PC-3 (cell line): ENCODE data around the gene PPP4R1. TPM values are rescaled to one million over a fixed set of nuclear protein-coding genes. Genes with fewer than 3 reads are reported as not detected.

Experiments
- ATAC-seq: fragments of 200-7000 bp; cut with Tn5 transposase; 2 replicates; pipeline ENCODE4 v1.9.1; 2020; ENCODE audit warnings: mild to moderate bottlenecking, moderate library complexity
- BruUV-seq: library from RNA; stranded (reverse); fragments of 400-500 nt; replicated peaks from 2 replicates; lab custom pipeline; 2021; lab: Mats Ljungman, UMichigan
- CTCF ChIA-PET: fragments of 300-600 bp; sonication (Branson Sonifier 250); formaldehyde crosslinking; loops from one replicate; lab custom pipeline; 2022; ENCODE audit warnings: antibody characterized with exemption; lab: Charles Lee
- POLR2A ChIA-PET: fragments of 300-600 bp; sonication (Branson Sonifier 250); formaldehyde crosslinking; loops from one replicate; lab custom pipeline; 2022; ENCODE audit warnings: antibody characterized with exemption; ENCODE audit not compliant: unreplicated experiment; lab: Charles Lee
- DNase-seq: peaks from one replicate; pipeline ENCODE4 v3.0.0-alpha.2; 2015
- H2AFZ ChIP-seq: fragments of 300-600 bp; sonication (generic); 2 replicates; pipeline ENCODE4 v1.6.0; 2016; ENCODE audit warnings: antibody characterized with exemption, low read length
- H3F3A ChIP-seq: fragments of 300-600 bp; sonication (generic); one replicate; pipeline ENCODE4 v1.6.0; 2017; ENCODE audit warnings: antibody characterized with exemption, low read length, control low read depth, mild to moderate bottlenecking; ENCODE audit not compliant: unreplicated experiment
- H3K27ac ChIP-seq: fragments of 300-600 bp; sonication (generic); 2 replicates; pipeline ENCODE4 v1.5.1; 2016; ENCODE audit warnings: mild to moderate bottlenecking, low read length
- H3K27me3 ChIP-seq: fragments of 300-600 bp; sonication (generic); 2 replicates; pipeline ENCODE4 v1.6.1; 2016; ENCODE audit warnings: low read length, mixed read lengths
- H3K36me3 ChIP-seq: fragments of 300-600 bp; sonication (generic); 2 replicates; pipeline ENCODE4 v1.6.1; 2016; ENCODE audit warnings: low read depth, mixed run types, low read length, mixed read lengths
- H3K4me1 ChIP-seq: fragments of 300-600 bp; sonication (generic); 2 replicates; pipeline ENCODE4 v1.5.1; 2016; ENCODE audit warnings: low read length; ENCODE audit not compliant: insufficient read depth
- H3K4me2 ChIP-seq: fragments of 300-600 bp; sonication (generic); 2 replicates; pipeline ENCODE4 v1.6.0; 2016; ENCODE audit warnings: low read length
- H3K4me3 ChIP-seq: fragments of 300-600 bp; sonication (generic); 2 replicates; pipeline ENCODE4 v1.5.1; 2016; ENCODE audit warnings: mild to moderate bottlenecking, low read length, mixed read lengths
- H3K79me2 ChIP-seq: fragments of 300-600 bp; sonication (generic); 2 replicates; pipeline ENCODE4 v1.6.1; 2017; ENCODE audit warnings: low read length, mixed read lengths
- H3K9ac ChIP-seq: fragments of 300-600 bp; sonication (generic); 2 replicates; pipeline ENCODE4 v1.6.0; 2016; ENCODE audit warnings: mild to moderate bottlenecking, low read length
- H3K9me2 ChIP-seq: fragments of 300-600 bp; sonication (generic); replicated peaks from 2 replicates; pipeline ENCODE4 v1.6.1; 2016; ENCODE audit warnings: mixed run types, low read length, mixed read lengths
- H3K9me3 ChIP-seq: fragments of 300-600 bp; sonication (generic); 2 replicates; pipeline ENCODE4 v1.6.1; 2016; ENCODE audit warnings: low read length, mixed read lengths
- H4K20me1 ChIP-seq: fragments of 300-600 bp; sonication (generic); 2 replicates; pipeline ENCODE4 v1.6.1; 2016; ENCODE audit warnings: low read length, mixed read lengths
- EZH2 ChIP-seq: fragments of 300-600 bp; sonication (generic); IDR thresholded peaks from one replicate; pipeline ENCODE4 v1.6.1; 2017; ENCODE audit warnings: antibody characterized with exemption, mild to moderate bottlenecking, low read length; ENCODE audit not compliant: unreplicated experiment
- EZH2phosphoT487 ChIP-seq: fragments of 300-600 bp; sonication (generic); IDR thresholded peaks from 2 replicates; pipeline ENCODE4 v1.6.1; 2018; ENCODE audit warnings: mild to moderate bottlenecking, antibody characterized with exemption, low read length, borderline replicate concordance
- intact Hi-C: fragments of 100-400 bp; cut with micrococcal nuclease; formaldehyde crosslinking; loops from 2 replicates; pipeline ENCODE4 v1.9.0; 2023
- total RNA-seq: library from RNA; depleted of rRNA; stranded (reverse); fragments of >200 nt; gene quantifications from 2 replicates; pipeline ENCODE4 v1.2.3, GENCODE V29; 2014
- TF ChIP-seq, protein P1 (sequence below): fragments of 300-600 bp; sonication (generic); conservative IDR thresholded peaks from 2 replicates; pipeline ENCODE4 v1.5.1; 2017; ENCODE audit warnings: antibody characterized with exemption, low read depth, mild to moderate bottlenecking, low read length

The PPP4R1 gene
- total RNA-seq, 1 experiment from 2014 or later = 154 TPM

DNA sequence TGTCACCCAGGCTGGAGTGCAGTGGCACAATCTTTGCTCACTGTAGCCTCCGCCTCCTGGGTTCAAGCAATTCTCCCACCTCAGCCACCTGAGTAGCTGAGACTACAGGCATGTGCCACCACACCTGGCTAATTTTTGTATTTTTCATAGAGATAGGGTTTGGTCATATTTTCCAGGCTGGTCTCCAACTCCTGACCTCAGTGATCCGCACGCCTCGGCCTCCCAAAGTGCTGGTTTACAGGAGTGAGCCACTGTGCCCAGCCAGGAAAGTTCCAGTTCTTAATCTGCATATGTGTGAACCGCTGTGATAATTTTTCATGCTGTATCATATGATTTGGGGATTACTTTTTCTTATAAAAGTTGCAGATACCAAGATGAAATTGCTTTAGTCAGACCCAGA lies 14.6 kb upstream of the PPP4R1 start:
- Histone ChIP-seq H4K20me1 (no peaks in the 10 kb centered on the region), H3K9me2 (no peaks in the 10 kb centered on the region), H3K9ac (no peak overlapping the region), H3K4me3 (no peak overlapping the region), H3K36me3 (no peaks in the 10 kb centered on the region), H3K9me3 (no peaks in the 10 kb centered on the region), H3K4me2 (no peak overlapping the region), H3K4me1 (peaks cover 29% of the 10 kb centered on the region), H3K27ac (no peak overlapping the region), H3F3A (no peaks in the 10 kb centered on the region), H2AFZ (no peak overlapping the region), H3K27me3 (no peaks in the 10 kb centered on the region), H3K79me2 (no peaks in the 10 kb centered on the region)
- TF ChIP-seq, protein P1, sequence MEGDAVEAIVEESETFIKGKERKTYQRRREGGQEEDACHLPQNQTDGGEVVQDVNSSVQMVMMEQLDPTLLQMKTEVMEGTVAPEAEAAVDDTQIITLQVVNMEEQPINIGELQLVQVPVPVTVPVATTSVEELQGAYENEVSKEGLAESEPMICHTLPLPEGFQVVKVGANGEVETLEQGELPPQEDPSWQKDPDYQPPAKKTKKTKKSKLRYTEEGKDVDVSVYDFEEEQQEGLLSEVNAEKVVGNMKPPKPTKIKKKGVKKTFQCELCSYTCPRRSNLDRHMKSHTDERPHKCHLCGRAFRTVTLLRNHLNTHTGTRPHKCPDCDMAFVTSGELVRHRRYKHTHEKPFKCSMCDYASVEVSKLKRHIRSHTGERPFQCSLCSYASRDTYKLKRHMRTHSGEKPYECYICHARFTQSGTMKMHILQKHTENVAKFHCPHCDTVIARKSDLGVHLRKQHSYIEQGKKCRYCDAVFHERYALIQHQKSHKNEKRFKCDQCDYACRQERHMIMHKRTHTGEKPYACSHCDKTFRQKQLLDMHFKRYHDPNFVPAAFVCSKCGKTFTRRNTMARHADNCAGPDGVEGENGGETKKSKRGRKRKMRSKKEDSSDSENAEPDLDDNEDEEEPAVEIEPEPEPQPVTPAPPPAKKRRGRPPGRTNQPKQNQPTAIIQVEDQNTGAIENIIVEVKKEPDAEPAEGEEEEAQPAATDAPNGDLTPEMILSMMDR = no peak
- TF ChIP-seq EZH2 = no peak
- no peak for TF ChIP-seq EZH2phosphoT487
- BruUV-seq = no TSS peak
- POLR2A ChIA-PET = no interaction called here
- ATAC-seq (no peak), DNase-seq (no peak)
- intact Hi-C loops = no loop called here
- CTCF ChIA-PET = no interaction called here

DNA sequence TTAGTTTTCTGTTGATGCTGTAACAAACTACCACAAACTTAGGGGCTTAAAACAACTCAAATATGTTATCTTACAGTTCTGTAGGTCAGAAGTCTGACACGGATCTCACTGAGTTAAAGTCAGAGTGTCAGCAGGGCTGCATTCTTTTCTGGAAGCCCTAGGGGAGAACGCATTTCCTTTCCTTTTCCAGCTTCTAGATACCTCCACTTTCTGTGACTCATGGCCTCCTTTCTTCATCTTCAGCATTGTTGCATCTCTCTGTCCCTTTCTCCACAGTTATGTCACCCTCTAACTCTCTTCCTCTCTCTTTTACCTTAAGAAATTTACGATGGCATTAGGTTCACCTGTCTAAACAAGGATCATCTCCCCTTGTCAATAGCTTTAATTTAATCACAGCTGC lies 13.3 kb upstream of the PPP4R1 start:
- DNase-seq (peak; percentile 60), ATAC-seq (no peak)
- Histone ChIP-seq H3F3A (no peaks in the 10 kb centered on the region), H3K9ac (no peak overlapping the region; the same call in 1 of the 2 replicates), H3K27ac (peak overlapping the region; percentile 24), H3K9me2 (no peaks in the 10 kb centered on the region), H3K4me1 (peaks cover 26% of the 10 kb centered on the region), H3K27me3 (no peaks in the 10 kb centered on the region), H3K4me2 (peak overlapping the region; percentile 17; the same call in 1 of the 2 replicates), H3K9me3 (no peaks in the 10 kb centered on the region), H3K79me2 (no peaks in the 10 kb centered on the region), H4K20me1 (no peaks in the 10 kb centered on the region), H3K4me3 (no peak overlapping the region), H3K36me3 (no peaks in the 10 kb centered on the region), H2AFZ (peak overlapping the region; percentile 54; the same call in 1 of the 2 replicates)
- BruUV-seq = no TSS peak
- ChIA-PET POLR2A (interaction anchor here (0.7 kb wide), 1 partner anchor 44 kb away, joined by 9 read pairs; no protein-coding TSS in a partner anchor), CTCF (no interaction called here)
- intact Hi-C loops = no loop called here
- no peak for TF ChIP-seq EZH2phosphoT487
- TF ChIP-seq, protein P1 = no peak

DNA sequence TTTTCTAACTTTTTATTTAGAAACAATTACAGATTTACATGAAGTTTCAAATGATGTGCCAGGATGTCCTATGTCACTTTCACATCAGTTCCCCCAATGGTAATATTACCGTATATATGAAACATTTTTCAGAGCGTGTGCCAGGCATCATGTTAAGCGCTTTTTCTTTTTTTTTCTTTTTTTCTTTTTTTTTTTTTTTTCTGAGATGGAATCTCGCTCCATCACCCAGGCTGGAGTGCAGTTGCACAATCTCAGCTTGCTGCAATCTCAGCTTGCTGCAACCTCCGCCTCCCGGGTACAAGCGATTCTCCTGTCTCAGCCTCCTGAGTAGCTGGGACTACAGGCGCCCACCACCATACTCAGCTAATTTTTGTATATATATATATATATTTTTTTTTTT lies 5.6 kb upstream of the PPP4R1 start:
- BruUV-seq = no TSS peak
- H3K27me3 ChIP-seq = no peaks in the 10 kb centered on the region
- CTCF ChIA-PET = interaction anchor here (0.8 kb wide), 1 partner anchor 53 kb away, joined by 3 read pairs; no protein-coding TSS in a partner anchor
- no peak for DNase-seq
- H3K36me3 ChIP-seq = no peaks in the 10 kb centered on the region
- peaks cover 3% of the 10 kb centered on the region for H3F3A ChIP-seq
- intact Hi-C loops = loop anchor here (10.0 kb wide), 1 partner anchor 295 kb away; the partner anchor contains the start of gene VAPA
- peaks cover 10% of the 10 kb centered on the region for H3K79me2 ChIP-seq
- H3K4me2 ChIP-seq = peak overlapping the region; percentile 59
- no peak for ATAC-seq
- H3K9me3 ChIP-seq = no peaks in the 10 kb centered on the region
- no peaks in the 10 kb centered on the region for H3K9me2 ChIP-seq
- POLR2A ChIA-PET = interaction anchor here (0.5 kb wide), 1 partner anchor 53 kb away, joined by 3 read pairs; no protein-coding TSS in a partner anchor
- H3K4me3 ChIP-seq = no peak overlapping the region; the same call in 1 of the 2 replicates
- TF ChIP-seq EZH2 (no peak), EZH2phosphoT487 (no peak)
- TF ChIP-seq, protein P1 = no peak
- no peak overlapping the region for H3K9ac ChIP-seq
- H2AFZ ChIP-seq = no peak overlapping the region
- peak overlapping the region; percentile 68 for H3K27ac ChIP-seq
- H4K20me1 ChIP-seq = no peaks in the 10 kb centered on the region
- peaks cover 40% of the 10 kb centered on the region for H3K4me1 ChIP-seq
